OCI-LY1 (cell line): Measurements from ENCODE around the gene DTNBP1.
A peak's percentile ranks its signal among the peaks of the same experiment; 100 is the strongest.

ENCODE experiments used
- H2AFZ ChIP-seq: fragments of 200-600 bp; sonication (generic), shearing (Covaris generic); 2 replicates; pipeline ENCODE4 v1.6.0; 2014; ENCODE audit warnings: antibody characterized with exemption, mild to moderate bottlenecking, low read length
- H3F3A ChIP-seq: fragments of 200-600 bp; sonication (generic), shearing (Covaris generic); 2 replicates; pipeline ENCODE4 v1.6.0; 2014; ENCODE audit warnings: mild to moderate bottlenecking, antibody characterized with exemption, low read length, moderate library complexity; ENCODE audit not compliant: insufficient read depth
- H3K27ac ChIP-seq: fragments of 200-600 bp; sonication (generic); 2 replicates; pipeline ENCODE4 v1.5.1; 2014; ENCODE audit warnings: low read length, mixed run types, mild to moderate bottlenecking, low read depth; ENCODE audit not compliant: poor library complexity, severe bottlenecking
- H3K27me3 ChIP-seq: fragments of 200-600 bp; sonication (generic); 2 replicates; pipeline ENCODE4 v1.6.0; 2014; ENCODE audit warnings: antibody characterized with exemption, mild to moderate bottlenecking, low read length, moderate library complexity; ENCODE audit not compliant: insufficient read depth
- H3K36me3 ChIP-seq: fragments of 200-600 bp; sonication (generic); 2 replicates; pipeline ENCODE4 v1.6.1; 2014; ENCODE audit warnings: mild to moderate bottlenecking, antibody characterized with exemption, low read length, moderate library complexity, mixed read lengths; ENCODE audit not compliant: insufficient read depth
- H3K4me1 ChIP-seq: fragments of 200-600 bp; sonication (generic); 2 replicates; pipeline ENCODE4 v1.5.1; 2014; ENCODE audit warnings: mild to moderate bottlenecking, low read length, moderate library complexity; ENCODE audit not compliant: insufficient read depth, severe bottlenecking
- H3K4me2 ChIP-seq: fragments of 200-600 bp; sonication (generic), shearing (Covaris generic); 2 replicates; pipeline ENCODE4 v1.6.1; 2014; ENCODE audit warnings: low read length
- H3K4me3 ChIP-seq: fragments of 200-600 bp; sonication (generic); 2 replicates; pipeline ENCODE4 v1.5.1; 2014; ENCODE audit warnings: low read length, low read depth, mild to moderate bottlenecking, mixed read lengths; ENCODE audit not compliant: poor library complexity, severe bottlenecking
- H3K79me2 ChIP-seq: fragments of 200-600 bp; shearing (Covaris generic); 2 replicates; pipeline ENCODE4 v1.6.1; 2016; ENCODE audit warnings: mixed run types, low read length, mixed read lengths; ENCODE audit not compliant: insufficient read depth
- H3K9ac ChIP-seq: fragments of 200-600 bp; sonication (generic), shearing (Covaris generic); 2 replicates; pipeline ENCODE4 v1.6.1; 2014; ENCODE audit warnings: mild to moderate bottlenecking, low read length, mixed read lengths
- H3K9me2 ChIP-seq: fragments of 200-600 bp; sonication (generic), shearing (Covaris generic); 2 replicates; pipeline ENCODE4 v1.6.1; 2014; ENCODE audit warnings: low read depth, mild to moderate bottlenecking, low read length, mixed read lengths
- H3K9me3 ChIP-seq: fragments of 200-600 bp; shearing (Covaris generic); 2 replicates; pipeline ENCODE4 v1.6.1; 2014; ENCODE audit warnings: low read length, mixed read lengths
- H4K20me1 ChIP-seq: fragments of 200-600 bp; sonication (generic), shearing (Covaris generic); 2 replicates; pipeline ENCODE4 v1.6.0; 2016; ENCODE audit warnings: mild to moderate bottlenecking, low read length; ENCODE audit not compliant: insufficient read depth
- EZH2 ChIP-seq: fragments of 200-600 bp; sonication (generic), shearing (Covaris generic); IDR thresholded peaks from 2 replicates; pipeline ENCODE4 v1.8.0; 2017; ENCODE audit warnings: borderline replicate concordance, mixed run types, mild to moderate bottlenecking, antibody characterized with exemption, low read length, moderate library complexity, mixed read lengths
- TF ChIP-seq, protein P1 (sequence below): fragments of 200-600 bp; sonication (generic), shearing (Covaris generic); IDR thresholded peaks from 2 replicates; pipeline ENCODE4 v1.5.1; 2017; ENCODE audit warnings: mild to moderate bottlenecking, antibody characterized with exemption, low read length, moderate library complexity, mixed read lengths

Gene DTNBP1

DNA sequence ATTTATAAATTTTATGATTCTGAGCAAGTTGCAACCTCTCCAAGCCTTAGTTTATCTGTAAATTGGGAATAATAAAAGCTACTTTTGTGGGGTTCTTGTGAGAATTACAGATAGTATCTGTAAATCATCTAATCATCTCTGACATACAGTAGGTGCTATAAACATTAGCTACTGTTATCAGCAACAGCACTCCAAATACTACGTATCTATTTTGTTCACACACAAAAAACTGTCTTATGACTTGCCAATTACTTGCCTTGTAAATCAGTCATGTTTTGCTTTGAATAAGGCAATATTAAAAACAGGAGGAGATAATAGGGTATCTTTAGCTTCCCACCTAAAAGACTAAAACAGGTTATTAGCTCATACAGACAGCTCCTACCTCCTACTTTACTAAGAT, 36.7 kb downstream of the DTNBP1 start:
- H3K27me3 ChIP-seq = no peaks in the 10 kb centered on the region
- H3K79me2 ChIP-seq = peaks cover 4% of the 10 kb centered on the region; the same call in 1 of the 2 replicates
- H4K20me1 ChIP-seq = no peaks in the 10 kb centered on the region
- H3K9me2 ChIP-seq = no peaks in the 10 kb centered on the region
- H3K4me1 ChIP-seq = peaks cover 11% of the 10 kb centered on the region
- no peak overlapping the region for H3K9ac ChIP-seq
- no peak overlapping the region for H3K4me3 ChIP-seq
- no peak for TF ChIP-seq EZH2
- no peak overlapping the region for H3K27ac ChIP-seq
- no peaks in the 10 kb centered on the region for H3K9me3 ChIP-seq
- H3F3A ChIP-seq = no peaks in the 10 kb centered on the region
- H3K4me2 ChIP-seq = no peak overlapping the region
- H3K36me3 ChIP-seq = peaks cover 28% of the 10 kb centered on the region; the same call in 1 of the 2 replicates
- no peak overlapping the region for H2AFZ ChIP-seq

DNA sequence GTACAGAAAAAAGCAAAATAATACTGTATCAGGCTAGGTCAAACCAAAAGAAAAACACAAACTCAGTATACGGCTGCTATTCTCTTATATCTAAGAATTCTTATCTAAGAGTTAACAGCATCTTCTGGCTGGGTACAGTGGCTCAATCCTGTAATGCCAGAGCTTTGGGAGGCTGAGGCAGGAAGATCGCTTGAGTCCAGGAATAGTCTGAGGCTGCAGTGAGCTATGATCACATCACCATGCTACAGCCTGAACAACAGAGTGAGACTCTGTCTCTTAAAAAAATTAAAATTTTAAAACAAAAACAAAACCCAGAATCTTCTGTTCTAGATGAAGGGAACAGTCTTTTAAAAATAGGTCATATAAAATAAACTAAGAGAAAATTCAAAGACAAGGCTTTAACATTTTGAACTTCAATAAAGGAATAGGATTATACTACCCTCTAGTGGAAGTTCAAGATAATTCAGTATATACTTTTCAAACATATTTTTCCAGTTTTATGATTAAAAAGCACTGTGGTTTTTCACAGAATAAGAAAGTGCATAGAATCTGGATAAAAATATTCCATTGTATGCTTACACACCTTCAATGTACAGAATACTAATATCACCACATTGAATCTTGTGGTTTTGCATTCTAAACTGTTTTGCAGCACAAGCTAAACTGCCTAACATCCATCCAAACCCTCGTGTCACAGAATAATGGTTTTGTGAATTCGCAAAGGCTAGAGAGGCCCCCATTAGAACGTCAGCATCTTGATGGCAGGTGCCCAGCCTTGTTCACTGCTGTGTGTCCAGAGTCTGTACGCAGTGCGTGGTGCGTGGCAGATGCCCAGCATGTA, 39.3 kb downstream of the DTNBP1 start:
- H3K36me3 ChIP-seq = peaks cover 34% of the 10 kb centered on the region; the same call in 1 of the 2 replicates
- H4K20me1 ChIP-seq = no peaks in the 10 kb centered on the region
- H3K9ac ChIP-seq = no peak overlapping the region
- no peaks in the 10 kb centered on the region for H3K9me2 ChIP-seq
- no peak overlapping the region for H2AFZ ChIP-seq
- no peak for TF ChIP-seq EZH2
- TF ChIP-seq, protein P1, sequence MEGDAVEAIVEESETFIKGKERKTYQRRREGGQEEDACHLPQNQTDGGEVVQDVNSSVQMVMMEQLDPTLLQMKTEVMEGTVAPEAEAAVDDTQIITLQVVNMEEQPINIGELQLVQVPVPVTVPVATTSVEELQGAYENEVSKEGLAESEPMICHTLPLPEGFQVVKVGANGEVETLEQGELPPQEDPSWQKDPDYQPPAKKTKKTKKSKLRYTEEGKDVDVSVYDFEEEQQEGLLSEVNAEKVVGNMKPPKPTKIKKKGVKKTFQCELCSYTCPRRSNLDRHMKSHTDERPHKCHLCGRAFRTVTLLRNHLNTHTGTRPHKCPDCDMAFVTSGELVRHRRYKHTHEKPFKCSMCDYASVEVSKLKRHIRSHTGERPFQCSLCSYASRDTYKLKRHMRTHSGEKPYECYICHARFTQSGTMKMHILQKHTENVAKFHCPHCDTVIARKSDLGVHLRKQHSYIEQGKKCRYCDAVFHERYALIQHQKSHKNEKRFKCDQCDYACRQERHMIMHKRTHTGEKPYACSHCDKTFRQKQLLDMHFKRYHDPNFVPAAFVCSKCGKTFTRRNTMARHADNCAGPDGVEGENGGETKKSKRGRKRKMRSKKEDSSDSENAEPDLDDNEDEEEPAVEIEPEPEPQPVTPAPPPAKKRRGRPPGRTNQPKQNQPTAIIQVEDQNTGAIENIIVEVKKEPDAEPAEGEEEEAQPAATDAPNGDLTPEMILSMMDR = peak; percentile 61
- H3K4me1 ChIP-seq = peaks cover 13% of the 10 kb centered on the region
- peaks cover 8% of the 10 kb centered on the region; the same call in 1 of the 2 replicates for H3K79me2 ChIP-seq
- no peaks in the 10 kb centered on the region for H3K27me3 ChIP-seq
- H3K4me2 ChIP-seq = no peak overlapping the region
- no peaks in the 10 kb centered on the region for H3F3A ChIP-seq
- no peaks in the 10 kb centered on the region for H3K9me3 ChIP-seq
- no peak overlapping the region for H3K4me3 ChIP-seq
- H3K27ac ChIP-seq = no peak overlapping the region

DNA sequence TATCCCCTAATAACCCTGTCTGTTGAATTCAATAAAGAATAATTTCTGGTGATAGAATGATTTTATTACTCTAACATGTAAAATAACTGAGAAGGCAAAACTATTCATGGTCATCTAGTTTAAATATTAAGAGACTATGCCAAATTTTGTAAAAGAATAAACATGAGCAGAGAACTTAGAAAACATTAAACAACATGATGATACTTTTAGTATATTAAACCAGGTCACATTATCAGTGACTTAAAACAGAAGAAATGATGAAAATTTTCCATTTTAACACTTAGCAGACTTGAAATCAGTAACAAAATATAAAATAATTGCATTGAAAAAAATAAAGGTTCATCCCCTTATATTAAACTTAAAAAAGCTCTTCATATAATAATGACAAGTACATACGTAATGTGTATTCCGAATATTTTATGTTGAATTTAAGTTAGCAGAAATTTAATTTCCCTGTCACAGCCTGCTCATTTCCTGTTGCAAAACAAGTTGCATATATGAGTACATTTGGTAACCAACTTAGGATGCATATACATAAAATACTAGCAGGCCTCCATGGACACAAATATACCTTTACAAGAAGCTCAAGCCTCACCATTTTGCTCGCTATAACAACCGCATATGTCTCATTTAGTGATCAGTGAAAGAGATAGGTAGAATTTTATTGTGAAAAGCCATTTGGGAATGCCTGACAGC, 40.6 kb downstream of the DTNBP1 start:
- H4K20me1 ChIP-seq = no peaks in the 10 kb centered on the region
- peaks cover 32% of the 10 kb centered on the region; the same call in 1 of the 2 replicates for H3K36me3 ChIP-seq
- H3K4me3 ChIP-seq = no peak overlapping the region
- H3K9me2 ChIP-seq = no peaks in the 10 kb centered on the region
- H2AFZ ChIP-seq = no peak overlapping the region
- TF ChIP-seq, protein P1 = no peak
- no peak for TF ChIP-seq EZH2
- H3K9ac ChIP-seq = no peak overlapping the region; the same call in 1 of the 2 replicates
- H3F3A ChIP-seq = no peaks in the 10 kb centered on the region
- H3K4me1 ChIP-seq = peaks cover 13% of the 10 kb centered on the region
- H3K27me3 ChIP-seq = no peaks in the 10 kb centered on the region
- H3K79me2 ChIP-seq = peaks cover 18% of the 10 kb centered on the region
- peak overlapping the region; percentile 2 for H3K27ac ChIP-seq
- no peaks in the 10 kb centered on the region for H3K9me3 ChIP-seq
- H3K4me2 ChIP-seq = no peak overlapping the region; the same call in 1 of the 2 replicates
